Activated CD8-positive, alpha-beta memory T cell treated with anti-CD3 and anti-CD28 coated beads, Interleukin-2, amount 50 U/mL, for 1 hour (primary cell): ENCODE measurements around the gene MTFR2.
"Not testable (repeated sequence)": the region's sequence is repeated elsewhere in the genome, so short reads cannot be mapped to it uniquely, and the experiment has no call there.

ENCODE experiments used
- DNase-seq: peaks from one replicate; pipeline ENCODE4 v3.0.0-alpha.2; 2020; ENCODE audit errors: extremely low read depth

The MTFR2 gene

GRCh38 chr6:136235233-136235564 lies 14.9 kb downstream of the MTFR2 start:
- DNase-seq = no peak

GRCh38 chr6:136232701-136233100 lies 17.4 kb downstream of the MTFR2 start:
- no peak for DNase-seq

- DNase-seq = no peak
These were observed 19.8 kb downstream of the MTFR2 start for GRCh38 chr6:136230219-136230853.

GRCh38 chr6:136228814-136229213 lies 21.3 kb downstream of the MTFR2 start:
- DNase-seq = no peak

GRCh38 chr6:136226674-136227377 lies 23.3 kb downstream of the MTFR2 start:
- DNase-seq = no peak

GRCh38 chr6:136226027-136226673 lies 24.0 kb downstream of the MTFR2 start:
- DNase-seq = no peak

GRCh38 chr6:136225496-136225895 lies 24.6 kb downstream of the MTFR2 start:
- DNase-seq = no peak

- not testable (repeated sequence) for DNase-seq
These were observed 25.1 kb downstream of the MTFR2 start for GRCh38 chr6:136224974-136225373.

GRCh38 chr6:136216503-136217401 lies 33.4 kb downstream of the MTFR2 start:
- no peak for DNase-seq

- DNase-seq = no peak
These were observed 36.3 kb downstream of the MTFR2 start for GRCh38 chr6:136213853-136214252.

GRCh38 chr6:136213012-136213539 lies 37.0 kb downstream of the MTFR2 start:
- no peak for DNase-seq

- DNase-seq = no peak
These were observed 37.5 kb downstream of the MTFR2 start for GRCh38 chr6:136212608-136213007.

- DNase-seq = no peak
These were observed 39.5 kb downstream of the MTFR2 start for GRCh38 chr6:136210398-136211165.

- DNase-seq = no peak
These were observed 40.6 kb downstream of the MTFR2 start for GRCh38 chr6:136209496-136209895.

GRCh38 chr6:136208783-136209182 lies 41.3 kb downstream of the MTFR2 start:
- no peak for DNase-seq

GRCh38 chr6:136201732-136202131 lies 48.4 kb downstream of the MTFR2 start:
- DNase-seq = no peak

- no peak for DNase-seq
These were observed 57.2 kb downstream of the MTFR2 start for GRCh38 chr6:136192902-136193301.

- no peak for DNase-seq
These were observed 58.4 kb downstream of the MTFR2 start for GRCh38 chr6:136191606-136192312.

GRCh38 chr6:136189104-136189503 lies 61.0 kb downstream of the MTFR2 start:
- DNase-seq = no peak

- DNase-seq = no peak
These were observed 61.6 kb downstream of the MTFR2 start for GRCh38 chr6:136188486-136188885.

- no peak for DNase-seq
These were observed 63.7 kb downstream of the MTFR2 start for GRCh38 chr6:136186363-136186762.
